AG09319 (cell line): Measurements from ENCODE around the gene MEIKIN.

Experiments used
- DNase-seq: peaks from one replicate; pipeline ENCODE4 v3.0.0-alpha.2; 2010; ENCODE audit warnings: low read depth; ENCODE audit errors: extremely low read depth
- TF ChIP-seq, protein P1 (sequence below): IDR thresholded peaks from 2 replicates; pipeline ENCODE4 v1.5.1; 2011; ENCODE audit warnings: low read depth, mild to moderate bottlenecking, inconsistent platforms, low read length, moderate library complexity

Gene MEIKIN

DNA sequence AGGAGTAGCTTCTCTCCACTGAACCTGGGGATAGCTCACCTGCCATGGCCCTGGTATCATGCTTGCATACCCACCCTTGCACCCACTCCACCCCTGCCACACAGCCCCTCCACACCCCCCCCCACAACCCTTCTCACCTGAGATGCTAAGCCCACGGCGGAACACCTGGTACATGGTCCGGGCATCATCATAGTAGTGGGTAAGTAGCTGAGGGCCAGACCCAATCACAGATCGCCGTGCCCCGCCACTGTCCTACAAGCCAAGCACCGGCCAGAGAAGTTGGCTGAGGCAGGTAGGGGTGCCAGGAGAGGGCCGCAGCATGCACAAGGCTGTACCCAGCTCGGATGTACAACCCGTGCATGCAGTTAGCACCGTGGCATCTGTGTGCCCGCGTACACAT lies 45.3 kb upstream of the MEIKIN start:
- TF ChIP-seq, protein P1, sequence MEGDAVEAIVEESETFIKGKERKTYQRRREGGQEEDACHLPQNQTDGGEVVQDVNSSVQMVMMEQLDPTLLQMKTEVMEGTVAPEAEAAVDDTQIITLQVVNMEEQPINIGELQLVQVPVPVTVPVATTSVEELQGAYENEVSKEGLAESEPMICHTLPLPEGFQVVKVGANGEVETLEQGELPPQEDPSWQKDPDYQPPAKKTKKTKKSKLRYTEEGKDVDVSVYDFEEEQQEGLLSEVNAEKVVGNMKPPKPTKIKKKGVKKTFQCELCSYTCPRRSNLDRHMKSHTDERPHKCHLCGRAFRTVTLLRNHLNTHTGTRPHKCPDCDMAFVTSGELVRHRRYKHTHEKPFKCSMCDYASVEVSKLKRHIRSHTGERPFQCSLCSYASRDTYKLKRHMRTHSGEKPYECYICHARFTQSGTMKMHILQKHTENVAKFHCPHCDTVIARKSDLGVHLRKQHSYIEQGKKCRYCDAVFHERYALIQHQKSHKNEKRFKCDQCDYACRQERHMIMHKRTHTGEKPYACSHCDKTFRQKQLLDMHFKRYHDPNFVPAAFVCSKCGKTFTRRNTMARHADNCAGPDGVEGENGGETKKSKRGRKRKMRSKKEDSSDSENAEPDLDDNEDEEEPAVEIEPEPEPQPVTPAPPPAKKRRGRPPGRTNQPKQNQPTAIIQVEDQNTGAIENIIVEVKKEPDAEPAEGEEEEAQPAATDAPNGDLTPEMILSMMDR, result no peak
- no peak for DNase-seq

DNA sequence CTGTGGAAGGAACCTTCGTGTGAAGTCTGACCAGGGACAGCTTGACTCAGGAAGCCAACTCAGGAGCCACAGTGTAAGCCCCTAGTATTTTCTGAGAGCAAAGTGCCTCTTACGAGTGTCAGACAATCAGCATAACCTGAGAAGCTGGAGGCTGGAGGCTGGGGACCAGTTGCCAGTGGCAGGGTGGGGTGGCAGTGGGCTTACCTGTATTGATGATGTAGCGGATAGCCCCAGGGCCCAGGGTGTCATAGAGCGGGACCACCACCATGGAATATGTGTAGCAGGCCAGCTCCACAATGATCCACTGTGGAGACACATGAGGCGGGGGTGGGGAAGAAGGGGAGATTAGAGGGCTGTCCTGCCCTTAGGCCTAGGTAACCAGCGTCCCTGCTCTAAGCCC lies 43.1 kb upstream of the MEIKIN start:
- TF ChIP-seq, protein P1, result no peak
- DNase-seq, result no peak

DNA sequence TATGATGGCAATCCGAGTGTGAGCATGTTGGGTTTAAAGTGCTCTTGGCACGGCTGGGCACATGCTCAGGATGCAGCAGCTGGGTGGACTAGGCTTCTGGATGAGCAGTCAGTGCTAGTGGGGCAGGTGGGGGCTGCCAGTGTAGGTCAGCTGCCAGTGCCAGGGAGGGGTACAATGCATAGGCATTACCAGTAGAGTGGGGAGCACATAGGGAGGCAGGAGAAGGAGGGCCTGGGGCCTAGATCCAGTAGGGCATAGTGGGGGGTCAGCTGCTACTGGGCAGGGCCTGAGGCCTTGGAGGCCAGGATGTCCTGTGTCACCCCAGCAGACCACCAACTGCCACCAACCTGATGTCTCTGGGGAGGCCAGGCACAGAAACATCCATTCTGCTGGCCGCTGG lies 41.8 kb upstream of the MEIKIN start:
- no peak for DNase-seq
- TF ChIP-seq, protein P1, result no peak

DNA sequence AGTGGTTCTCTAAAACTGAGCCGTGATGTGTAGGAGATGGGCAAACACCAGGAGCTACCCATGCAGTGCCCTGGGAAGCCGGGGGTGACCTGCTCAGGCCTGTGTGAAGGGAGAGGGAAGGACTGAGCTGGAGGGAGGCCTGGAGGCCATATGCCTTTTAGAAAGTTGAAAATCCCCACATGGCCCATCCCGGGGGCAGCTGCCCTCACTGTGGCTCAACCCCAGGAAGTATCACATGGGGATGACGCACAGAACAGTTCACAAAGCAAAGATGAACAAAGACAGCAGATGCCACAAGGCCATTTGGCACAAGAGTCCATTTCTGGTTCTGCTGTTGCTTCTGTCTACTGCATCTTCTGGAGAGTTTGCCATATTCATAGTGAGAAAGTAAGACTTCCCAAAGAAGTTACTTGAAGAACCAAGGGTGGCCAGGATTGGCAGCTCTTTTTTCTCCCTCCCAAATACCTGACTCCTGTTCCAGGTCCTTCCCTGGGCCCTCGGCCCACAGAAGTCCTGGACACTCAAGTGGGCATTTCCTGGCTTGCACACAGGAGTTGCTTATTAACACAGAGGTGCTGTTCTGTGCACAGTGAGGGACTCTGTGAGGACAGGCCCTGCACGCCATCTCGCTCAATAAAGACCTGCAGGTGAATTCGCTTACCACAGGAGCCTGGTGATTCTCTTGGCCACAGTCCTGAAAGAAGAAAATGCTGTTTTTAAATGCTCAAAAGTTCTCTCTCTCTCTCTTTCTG lies 40.9 kb upstream of the MEIKIN start:
- TF ChIP-seq, protein P1, result no peak
- no peak for DNase-seq

DNA sequence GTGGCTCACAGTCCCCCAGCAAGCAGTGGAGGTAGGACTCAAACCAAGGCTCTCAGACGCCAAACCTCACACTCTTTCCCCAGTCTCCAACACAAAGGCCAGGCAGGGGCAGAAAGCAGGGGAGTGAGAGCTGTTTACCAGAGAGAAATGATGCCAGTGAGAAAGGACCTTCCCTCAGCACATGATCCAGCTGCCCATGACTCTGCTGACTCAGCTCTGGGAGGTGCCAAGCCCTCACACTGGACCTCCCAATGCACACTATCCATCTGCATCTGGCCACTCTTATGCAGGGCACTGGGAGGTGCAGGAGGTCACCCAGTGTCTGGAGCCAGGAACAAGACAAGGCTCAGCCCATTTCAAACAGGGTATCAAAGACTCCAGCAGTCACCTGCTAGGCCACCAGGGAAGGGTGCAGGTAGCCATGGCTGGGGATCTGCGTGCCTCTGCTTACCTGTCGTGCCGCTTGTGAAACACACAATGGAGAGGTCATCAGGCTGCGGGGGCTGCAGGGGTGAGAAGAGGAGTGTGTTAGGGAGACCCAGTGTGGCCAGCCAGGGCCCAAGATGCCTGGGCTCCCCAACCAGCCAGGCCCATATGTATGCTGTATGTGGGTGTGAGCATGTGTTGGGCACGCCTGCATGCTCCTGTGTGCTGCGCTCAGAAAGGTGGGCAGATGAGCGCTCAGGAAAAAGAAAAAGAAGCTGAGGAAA lies 39.6 kb upstream of the MEIKIN start:
- no peak for DNase-seq
- TF ChIP-seq, protein P1, result no peak

DNA sequence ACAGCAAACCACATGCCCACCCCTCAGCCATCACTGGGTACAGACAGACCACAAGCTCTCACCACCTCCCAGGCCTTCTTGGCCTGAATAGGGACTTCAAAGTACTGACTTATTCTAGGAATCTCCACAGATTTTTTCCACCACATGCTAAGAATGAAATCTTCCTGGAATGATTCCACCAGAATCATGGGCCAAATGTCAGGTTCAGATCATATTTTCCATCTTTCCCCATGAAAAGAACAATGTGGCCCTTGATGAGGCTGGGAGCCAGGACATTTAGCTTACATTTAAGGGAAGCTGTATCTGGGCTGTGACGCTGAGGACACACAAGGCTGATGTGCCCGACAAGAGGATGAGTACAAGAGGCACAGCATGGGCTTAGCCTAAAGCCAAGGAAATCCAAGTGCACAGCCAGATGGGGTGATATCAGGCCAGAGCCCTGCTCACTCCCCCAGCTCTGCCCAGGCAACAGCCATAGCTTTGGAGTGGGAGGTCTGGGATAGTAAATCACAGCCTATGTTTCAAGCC lies 37.8 kb upstream of the MEIKIN start:
- TF ChIP-seq, protein P1, result no peak
- no peak for DNase-seq

DNA sequence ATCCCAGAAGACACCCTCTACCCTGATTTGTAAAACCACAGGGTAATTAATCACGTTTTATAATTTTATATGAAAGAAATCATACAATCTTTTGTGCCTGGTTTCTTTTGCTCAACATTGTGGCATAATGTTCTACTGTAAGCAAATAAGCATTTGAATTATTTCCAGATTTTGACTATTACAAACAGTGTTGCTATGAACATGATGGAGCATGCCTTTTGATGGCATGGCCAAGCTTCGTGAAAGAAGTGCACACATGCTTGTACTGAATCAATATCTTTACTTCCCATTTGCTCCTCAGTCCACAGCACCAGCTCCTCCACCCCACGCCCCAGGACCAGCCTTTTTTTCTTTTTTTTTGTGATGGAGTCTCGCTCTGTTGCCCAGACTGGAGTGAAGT lies 36.1 kb upstream of the MEIKIN start:
- TF ChIP-seq, protein P1, result no peak
- no peak for DNase-seq
